Endothelial cell of umbilical vein (primary cell): ENCODE results near the gene CDK4.

Source experiments
- CTCF ChIP-seq, 2 donors: IDR thresholded peaks; 1 replicate in 1 of 2; 2 replicates in 1 of 2; pipeline ENCODE4 v1.5.1; 2011; ENCODE audit warnings: low read length in 2 of 2, mild to moderate bottlenecking in 2 of 2, moderate library complexity in 2 of 2, control low read depth in 1 of 2, inconsistent platforms in 1 of 2, low read depth in 1 of 2; ENCODE audit not compliant: insufficient read depth in 1 of 2; ENCODE audit errors: extremely low read depth in 1 of 2
- EZH2 ChIP-seq: IDR thresholded peaks from 2 replicates; pipeline ENCODE4 v1.6.1; 2012; ENCODE audit warnings: borderline replicate concordance, low read depth, mild to moderate bottlenecking, moderate library complexity, low read length, inconsistent platforms; ENCODE audit not compliant: severe bottlenecking
- GATA2 ChIP-seq: IDR thresholded peaks from 2 replicates; pipeline ENCODE4 v1.7.0; 2011; ENCODE audit warnings: low read depth, mild to moderate bottlenecking, moderate library complexity, mixed read lengths, low read length; ENCODE audit not compliant: insufficient read length, insufficient read depth
- POLR2A ChIP-seq: IDR thresholded peaks from 2 replicates; pipeline ENCODE4 v1.6.1; 2012; ENCODE audit warnings: low read depth, mild to moderate bottlenecking, control low read depth, low read length
- POLR2AphosphoS5 ChIP-seq: IDR thresholded peaks from 2 replicates; pipeline ENCODE4 v1.6.1; 2012; ENCODE audit warnings: low read depth, mild to moderate bottlenecking, control low read depth, low read length, moderate library complexity; ENCODE audit not compliant: insufficient read depth

- no peak for TF ChIP-seq EZH2
- no peak for TF ChIP-seq CTCF (IDR thresholded peaks at IDR 0.05; ENCODE audit: extremely low read depth in 1 of 2, insufficient read depth in 1 of 2, low read depth in 1 of 2, low read length in 2 of 2)
- TF ChIP-seq POLR2A = no peak
- TF ChIP-seq POLR2AphosphoS5 = no peak
- TF ChIP-seq GATA2 = no peak
These were observed 28.5 kb downstream of the CDK4 start for GRCh38 chr12:57723630-57723962.
